Cerebellar cortex (tissue), 1 donor: ENCODE results near the gene VPS51.
"Not testable (repeated sequence)": the region's sequence is repeated elsewhere in the genome, so short reads cannot be mapped to it uniquely, and the experiment has no call there.

Experiments
- DNase-seq: peaks from one replicate; pipeline ENCODE4 v3.0.0-alpha.2; 2015; ENCODE audit warnings: low spot score

Gene VPS51

DNA sequence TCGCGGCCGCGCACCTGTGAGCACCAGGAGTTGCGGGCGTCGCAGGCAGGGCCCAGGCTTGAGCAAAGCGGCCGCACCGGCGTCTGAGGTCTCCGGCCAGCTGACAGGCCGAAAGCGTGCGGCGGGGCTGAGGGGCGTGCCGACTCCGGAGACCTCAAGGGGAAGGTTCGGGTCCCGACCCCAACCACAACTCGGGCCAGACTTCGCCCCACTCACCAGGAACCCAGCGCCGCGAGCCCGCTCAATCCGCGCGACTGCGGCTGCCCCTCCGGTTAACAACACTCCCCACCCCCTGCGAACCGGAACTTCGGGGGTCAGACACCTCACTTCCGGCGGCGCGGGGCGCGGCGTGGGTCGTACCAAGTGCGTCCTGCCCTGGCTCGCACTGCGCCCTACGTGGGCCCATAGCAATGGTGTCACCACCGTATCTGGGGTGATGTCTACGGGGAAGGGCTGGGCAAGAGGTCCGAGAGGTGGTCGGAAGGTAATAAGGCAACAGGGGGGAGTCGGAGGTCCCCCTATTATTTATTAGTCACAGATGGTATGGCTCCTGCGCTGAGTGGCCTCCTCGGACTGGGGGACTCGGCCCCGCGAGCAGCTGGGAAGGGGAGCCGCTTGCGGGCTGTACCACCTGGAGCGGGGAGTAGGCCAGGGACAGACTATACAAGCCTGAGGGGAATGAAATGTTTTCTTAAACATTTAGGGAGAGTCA, 38.4 kb downstream of the VPS51 start, which contains the start of gene SYVN1:
SYVN1 (minus strand) TSS at position 280 of the 712 bp plus-strand sequence. CDS start 918 bp downstream, outside the sequence.
- DNase-seq, result peak; percentile 89

DNA sequence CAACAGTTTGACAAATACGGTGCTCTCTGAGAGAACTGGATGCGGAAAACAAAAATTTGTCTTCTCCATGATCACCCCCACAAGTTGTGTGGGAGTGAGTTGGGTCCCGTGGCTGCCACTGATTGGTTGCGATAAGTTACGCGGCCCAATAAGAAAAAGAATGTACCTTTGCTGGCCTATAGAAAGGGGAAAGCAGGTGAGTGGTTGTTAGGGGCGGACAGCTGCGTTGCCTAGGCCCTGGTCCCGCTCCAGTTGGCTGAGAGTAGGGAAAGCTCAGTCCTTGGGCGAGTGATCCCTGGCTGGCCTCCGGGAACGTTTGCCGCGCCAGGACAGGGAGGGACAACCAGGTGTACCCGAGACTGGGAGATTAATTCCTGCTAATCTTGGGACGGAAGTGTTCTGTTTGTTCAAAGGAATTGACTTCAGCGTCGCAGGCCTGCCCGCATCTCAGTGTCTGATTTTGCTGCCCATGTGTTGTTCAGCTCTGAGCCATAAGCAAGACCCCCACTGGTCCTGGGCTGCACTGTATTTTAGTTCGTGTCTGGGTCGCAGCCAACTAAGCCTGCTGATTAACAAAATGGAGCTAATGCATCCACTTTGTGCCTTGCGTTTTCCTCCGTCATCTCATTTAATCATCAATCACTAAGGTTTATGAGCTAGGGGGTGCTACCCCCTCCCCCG, 39.1 kb downstream of the VPS51 start:
- DNase-seq, result peak; percentile 99

DNA sequence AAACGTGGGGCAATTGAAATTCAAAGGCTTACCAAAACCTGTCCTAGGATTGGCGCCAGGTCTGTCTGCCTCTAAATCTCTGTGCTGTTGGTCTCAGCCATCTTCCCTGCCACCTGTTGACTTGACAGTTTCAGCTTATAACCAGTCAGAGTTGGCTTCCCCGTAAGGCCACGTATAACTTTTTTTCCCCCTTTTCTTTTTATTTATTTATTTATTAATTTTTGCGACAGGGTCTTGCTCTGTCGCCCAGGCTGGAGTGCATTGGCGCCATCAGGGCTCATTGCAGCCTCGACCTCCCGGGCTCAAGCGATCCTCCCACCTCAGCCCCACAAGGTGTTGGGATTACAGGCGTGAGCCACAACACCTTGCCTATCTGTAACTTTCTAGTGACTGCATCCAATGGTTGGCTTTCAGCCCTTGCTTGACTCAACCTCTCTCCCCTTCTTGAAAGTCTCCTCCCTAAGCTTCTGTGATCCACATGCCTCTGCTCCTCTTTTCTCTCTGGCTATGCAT, 39.7 kb downstream of the VPS51 start:
- DNase-seq, result peak; percentile 48

- no peak for DNase-seq
These were observed 40.6 kb downstream of the VPS51 start for GRCh38 chr11:65136515-65137096.

DNA sequence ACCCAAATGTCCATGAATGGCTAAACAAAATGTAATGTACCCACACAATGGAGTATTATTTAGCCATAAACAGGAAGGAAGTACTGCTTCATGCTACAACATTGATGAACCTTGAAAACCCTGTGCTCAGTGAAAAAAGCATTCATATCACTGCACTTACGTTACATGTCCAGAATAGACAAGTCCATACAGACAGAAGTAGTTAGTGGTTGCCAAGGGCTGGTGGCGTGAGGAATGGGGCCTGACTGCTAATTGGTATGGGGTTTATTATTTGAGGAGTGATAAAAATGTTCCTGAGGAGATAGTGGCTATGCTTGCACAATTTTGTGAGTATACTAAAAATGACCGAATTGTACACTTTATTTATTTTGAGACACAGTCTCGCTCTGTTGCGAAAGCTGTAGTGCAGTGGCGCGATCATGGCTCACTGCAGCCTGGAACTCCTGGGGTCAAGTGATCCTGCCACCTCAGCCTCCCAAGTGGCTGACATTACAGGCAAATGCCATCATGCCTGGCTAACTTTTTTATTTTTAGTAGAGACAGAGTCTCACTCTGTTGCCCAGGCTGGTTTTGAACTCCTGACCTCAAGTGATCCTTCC, 46.0 kb downstream of the VPS51 start:
- no peak for DNase-seq

- no peak for DNase-seq
These were observed 51.5 kb downstream of the VPS51 start for GRCh38 chr11:65147352-65148075.

DNA sequence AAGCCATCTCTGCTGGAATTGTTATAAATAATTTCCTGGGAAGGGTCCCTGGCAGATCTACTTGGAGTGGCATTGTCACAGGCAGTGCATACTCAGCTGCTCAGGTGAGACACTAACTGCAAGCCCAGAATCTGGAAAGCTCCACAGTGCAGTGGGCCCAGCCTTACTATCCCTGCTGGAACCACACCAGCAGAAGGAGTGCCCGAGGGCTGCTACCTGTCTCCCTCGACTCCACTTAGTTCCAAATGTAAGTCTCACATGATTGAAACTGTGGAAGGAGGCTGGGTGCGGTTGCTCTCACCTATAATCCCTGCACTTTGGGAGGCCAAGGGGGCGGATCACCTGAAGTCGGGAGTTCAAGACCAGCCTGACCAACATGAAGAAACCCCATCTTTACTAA, 52.6 kb downstream of the VPS51 start:
- no peak for DNase-seq

GRCh38 chr11:65150131-65150508, 54.1 kb downstream of the VPS51 start:
- not testable (repeated sequence) for DNase-seq

DNA sequence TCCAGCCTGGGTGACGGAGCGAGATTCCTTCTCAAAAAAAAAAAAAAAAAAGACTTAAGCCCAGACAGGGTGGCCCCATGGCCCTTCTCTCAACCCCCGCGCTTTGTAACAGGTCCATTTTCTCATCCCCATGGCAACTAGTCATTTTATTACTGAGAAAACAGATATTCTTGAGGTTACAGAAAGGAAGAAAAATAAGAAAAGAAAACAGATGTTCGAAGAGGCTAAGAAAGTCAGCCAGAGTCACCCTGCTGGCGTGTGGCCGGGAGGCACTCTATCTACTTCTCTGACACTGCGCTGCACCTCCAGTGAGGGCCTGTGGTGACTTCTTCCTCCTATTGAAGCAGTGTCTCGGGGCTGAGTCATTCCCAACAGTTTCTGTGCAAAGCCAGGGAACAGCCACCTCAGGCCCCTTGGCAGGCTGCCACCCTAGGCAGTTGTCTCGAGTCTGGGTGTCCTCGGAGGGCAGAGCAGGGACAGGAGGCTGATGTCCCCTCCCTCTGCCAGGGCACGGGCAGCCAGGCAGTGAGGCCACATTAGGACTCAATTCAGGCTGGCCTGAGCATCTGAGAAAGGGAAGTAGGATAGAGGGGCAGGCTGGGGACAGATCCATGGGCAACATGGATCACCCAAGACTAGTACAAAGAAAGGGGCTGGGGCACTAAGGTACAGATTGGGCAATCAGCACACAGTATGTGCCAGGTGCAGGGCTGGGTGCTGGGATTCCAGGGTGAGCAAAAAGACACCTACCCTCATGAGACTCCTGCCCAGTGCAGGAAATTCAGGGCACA, 54.7 kb downstream of the VPS51 start:
- peak; percentile 22 for DNase-seq

DNA sequence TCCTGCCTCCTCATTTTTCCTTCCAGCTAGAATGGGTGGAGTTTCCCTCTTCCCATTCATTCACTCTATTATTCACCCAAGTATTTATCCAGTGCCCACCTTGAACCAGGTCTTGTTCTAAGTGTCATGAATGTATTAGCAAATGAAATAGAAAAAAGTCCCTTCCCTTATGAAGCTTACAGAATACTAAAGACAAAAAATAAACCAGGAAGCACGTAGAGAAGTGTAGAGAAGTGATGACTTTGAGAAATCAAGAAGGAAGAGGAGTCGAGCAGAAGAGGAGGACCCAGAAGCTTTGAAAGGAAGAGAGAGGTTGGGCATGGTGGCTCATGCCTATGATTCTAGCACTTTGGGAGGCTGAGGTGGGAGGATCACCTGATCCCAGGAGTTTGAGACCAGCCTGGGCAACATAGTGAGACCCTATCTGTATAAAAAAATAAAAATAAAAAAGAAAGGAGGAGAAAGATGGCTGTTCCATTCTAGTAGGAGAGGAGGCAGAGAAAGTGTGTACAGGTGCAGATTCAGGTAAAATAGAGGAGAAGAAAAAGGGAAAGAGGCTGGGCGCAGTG, 55.4 kb downstream of the VPS51 start:
- DNase-seq, result no peak

- no peak for DNase-seq
These were observed 56.1 kb downstream of the VPS51 start for GRCh38 chr11:65152122-65152521.

DNA sequence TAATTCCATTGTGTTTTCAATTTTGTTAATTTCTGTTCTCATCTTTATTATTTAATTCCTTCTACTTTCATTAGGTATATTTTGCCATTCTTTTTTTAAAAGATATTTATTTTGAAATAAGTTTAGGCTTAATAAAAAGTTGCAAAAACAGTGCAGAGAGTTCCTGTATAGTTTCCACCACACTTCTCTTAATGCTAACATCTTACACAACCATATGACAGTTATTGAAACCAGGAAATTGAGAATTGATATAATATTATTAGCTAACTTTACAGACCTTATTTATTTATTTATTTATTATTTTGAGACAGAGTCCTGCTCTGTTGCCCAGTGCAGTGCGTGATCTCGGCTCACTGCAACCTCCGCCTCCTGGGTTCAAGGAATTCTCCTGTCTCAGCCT, 60.2 kb downstream of the VPS51 start:
- no peak for DNase-seq

GRCh38 chr11:65156926-65157325, 60.9 kb downstream of the VPS51 start:
- no peak for DNase-seq

- DNase-seq, result no peak
These were observed 61.3 kb downstream of the VPS51 start for GRCh38 chr11:65157336-65157735.

DNA sequence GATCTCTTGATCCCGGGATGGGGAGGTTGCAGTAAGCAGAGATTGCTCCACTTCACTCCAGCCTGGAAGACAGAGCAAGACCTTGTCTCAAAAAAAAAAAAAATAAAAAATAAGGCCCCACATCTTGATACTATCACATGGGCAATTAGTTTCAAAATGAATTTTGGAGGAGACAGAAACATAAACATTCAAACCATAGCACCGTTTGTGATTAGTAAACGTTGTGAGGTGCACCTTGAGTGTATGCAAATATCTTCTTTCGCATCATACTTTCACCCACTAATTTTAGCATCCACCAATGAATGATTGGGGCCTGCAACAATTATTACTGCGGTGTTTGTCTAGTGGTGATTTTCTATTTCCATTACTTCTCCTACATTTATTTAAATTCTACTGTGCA, 63.0 kb downstream of the VPS51 start:
- no peak for DNase-seq

DNA sequence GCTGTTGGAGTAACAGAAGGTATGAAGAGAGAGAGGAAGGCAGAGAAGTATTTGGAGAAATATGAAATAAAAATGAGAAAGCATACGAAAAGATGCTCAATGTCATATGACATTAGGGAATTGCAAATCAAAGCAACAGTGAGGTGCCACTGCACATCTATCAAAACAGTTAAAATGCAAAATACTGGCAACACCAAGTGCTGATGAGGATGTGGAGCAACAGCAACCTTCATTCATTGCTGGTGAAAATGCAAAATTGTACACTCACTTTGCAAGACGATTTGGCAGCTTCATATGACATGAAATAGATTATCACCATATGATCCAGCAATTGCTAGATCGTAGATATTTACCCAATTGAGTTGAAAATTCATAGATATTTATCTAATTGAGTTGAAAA, 64.6 kb downstream of the VPS51 start:
- DNase-seq, result no peak
